DMS153 treated with DMSO at 0.1 percent for 48 hours (cell line): ENCODE results near the gene PCGF5.
A peak's percentile ranks its signal among the peaks of the same experiment; 100 is the strongest.
"Not testable (repeated sequence)": the region's sequence is repeated elsewhere in the genome, so short reads cannot be mapped to it uniquely, and the experiment has no call there.

Source experiments
- DNase-seq: peaks from one replicate; lab custom pipeline; 2025; ENCODE audit not compliant: unreplicated experiment; lab: John Stamatoyannopoulos, UW

PCGF5 gene

DNA sequence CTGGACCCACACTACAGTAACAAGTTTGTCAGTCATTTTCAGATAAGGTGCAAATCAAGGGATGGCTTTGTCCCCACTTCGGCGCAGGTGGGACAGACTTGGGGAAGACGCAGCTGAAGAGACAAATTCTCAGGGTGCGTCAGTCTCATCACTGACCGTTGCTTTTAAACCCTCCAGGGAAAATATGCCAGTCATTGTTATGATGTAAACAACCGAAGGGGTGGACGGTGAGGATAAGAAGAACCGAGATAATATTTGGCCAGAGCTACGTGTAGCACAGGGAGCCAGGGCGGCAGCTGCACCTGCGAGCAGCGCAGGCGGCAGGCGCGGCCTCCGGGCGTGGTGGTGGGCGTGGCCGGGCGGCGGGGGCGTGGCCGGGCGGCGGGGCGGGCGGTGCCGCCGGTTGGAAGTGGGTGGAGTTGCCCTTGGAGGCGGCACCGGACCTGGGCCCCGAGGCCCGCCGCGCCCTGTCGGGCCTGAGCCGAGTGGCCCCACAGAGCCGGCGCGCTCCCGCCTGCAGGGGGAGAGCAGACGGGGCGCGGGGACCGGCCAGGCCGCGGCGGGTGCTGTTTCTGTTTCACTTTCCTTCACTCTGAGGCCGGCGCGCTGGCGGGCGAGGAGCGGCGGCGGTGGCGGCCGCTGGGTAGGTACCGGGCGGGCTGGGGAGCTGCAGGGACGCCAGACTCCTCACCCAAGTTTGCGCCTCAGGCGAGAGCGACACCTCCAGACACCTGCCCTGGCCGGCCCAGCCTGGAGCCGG, at the start of gene PCGF5:
PCGF5 (plus strand) TSS at position 470 of the 760 bp plus-strand sequence. CDS start 2,209 bp downstream, outside the sequence.
- peak; percentile 91 for DNase-seq

DNA sequence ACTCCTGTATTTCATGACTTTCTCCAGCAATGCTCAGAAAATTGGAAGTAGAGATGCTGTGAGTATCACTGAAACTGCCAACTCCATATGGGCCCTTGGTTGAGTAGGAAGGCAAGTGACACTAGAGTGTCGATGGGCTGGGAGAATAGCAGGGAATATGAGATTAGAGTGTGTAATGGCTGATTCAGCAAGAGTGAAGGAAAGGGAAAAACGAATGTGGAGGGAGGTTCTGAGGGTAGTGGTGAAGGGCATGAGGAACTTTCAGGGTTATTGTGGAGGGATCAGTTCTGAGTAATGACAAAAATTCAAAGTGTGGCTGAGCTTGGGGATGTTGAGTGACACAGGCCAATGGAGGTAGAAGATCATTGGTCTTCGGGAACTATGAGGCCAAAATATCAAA, 49.0 kb upstream of the PCGF5 start:
- no peak for DNase-seq

DNA sequence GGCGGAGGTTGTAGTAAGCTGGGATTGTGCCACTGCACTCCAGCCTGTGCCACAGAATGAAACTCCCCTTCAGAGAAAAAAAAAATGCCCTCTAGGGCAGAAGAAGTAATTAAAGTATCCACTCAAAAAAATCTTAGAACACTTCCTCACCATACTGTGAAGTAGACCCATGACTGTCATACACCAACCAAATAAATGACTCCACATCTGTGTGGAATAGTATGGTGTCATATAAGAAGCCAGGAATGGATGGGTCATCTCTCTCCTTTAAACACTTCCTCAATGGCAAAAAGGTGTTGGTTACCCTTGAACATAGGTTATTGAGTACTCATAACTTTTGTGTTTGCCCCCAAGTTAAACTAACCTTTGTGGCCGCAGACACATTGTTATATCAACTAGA, 48.1 kb upstream of the PCGF5 start:
- DNase-seq: no peak

DNA sequence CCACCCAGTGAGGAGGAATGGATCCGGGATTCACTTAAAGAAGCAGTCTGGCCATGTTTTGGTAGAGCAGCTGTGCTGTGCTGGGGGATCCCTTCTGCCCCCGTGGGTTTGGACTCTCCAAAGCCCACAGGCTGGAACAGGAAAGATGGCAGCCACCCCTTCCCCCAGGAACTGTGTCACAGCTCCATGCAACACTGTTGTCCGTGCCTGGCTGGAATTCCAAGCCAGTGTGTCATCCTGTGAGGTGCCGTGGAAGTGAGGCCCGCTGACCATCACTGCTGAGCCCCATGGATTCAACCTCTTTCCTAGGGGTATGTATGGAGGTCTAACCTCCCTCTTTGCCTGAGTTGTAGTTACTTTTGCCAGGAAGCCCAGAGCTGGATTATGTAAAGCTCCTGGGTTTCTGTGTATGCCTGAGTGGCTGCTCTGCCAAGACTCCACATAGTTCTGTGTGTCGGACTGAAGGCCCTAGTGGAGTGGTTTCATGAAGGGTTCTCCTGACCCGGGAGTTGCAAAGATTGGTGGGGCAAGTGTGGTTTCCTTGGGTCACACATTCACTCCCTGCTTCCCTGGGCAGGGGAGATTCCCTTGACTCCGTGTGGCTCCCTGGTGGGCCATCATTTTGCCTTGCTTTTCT, 35.1 kb upstream of the PCGF5 start:
- DNase-seq: no peak

DNA sequence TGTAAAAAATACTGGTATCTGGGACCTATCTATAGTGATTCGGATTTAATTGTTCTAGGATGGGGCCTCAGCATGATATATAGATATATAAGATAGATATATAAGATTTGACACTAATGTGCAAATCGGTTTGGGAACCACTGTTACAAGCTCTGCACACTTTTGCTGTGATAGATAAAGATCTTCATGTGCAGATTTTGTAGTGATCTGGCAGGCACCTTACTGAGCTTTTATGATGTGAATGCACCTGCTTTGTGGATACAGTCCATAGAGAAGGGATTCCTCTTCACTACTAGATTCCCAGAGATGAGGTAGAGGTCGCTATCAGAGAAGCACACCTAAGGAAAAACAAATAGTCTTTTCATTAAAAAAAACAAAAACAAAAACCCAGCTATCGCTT, 33.3 kb upstream of the PCGF5 start:
- DNase-seq: no peak

DNA sequence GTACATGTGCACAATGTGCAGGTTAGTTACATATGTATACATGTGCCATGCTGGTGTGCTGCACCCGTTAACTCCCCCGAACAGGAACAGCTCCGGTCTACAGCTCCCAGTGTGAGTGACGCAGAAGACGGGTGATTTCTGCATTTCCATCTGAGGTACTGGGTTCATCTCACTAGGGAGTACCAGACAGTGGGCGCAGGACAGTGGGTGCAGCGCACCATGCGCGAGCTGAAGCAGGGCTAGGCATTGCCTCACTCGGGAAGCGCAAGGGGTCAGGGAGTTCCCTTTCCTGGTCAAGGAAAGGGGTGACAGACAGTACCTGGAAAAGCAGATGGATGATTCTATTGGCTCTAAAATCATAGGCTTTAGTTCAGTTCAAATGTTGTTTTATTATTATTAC, 32.5 kb upstream of the PCGF5 start:
- DNase-seq: not testable (repeated sequence)

DNA sequence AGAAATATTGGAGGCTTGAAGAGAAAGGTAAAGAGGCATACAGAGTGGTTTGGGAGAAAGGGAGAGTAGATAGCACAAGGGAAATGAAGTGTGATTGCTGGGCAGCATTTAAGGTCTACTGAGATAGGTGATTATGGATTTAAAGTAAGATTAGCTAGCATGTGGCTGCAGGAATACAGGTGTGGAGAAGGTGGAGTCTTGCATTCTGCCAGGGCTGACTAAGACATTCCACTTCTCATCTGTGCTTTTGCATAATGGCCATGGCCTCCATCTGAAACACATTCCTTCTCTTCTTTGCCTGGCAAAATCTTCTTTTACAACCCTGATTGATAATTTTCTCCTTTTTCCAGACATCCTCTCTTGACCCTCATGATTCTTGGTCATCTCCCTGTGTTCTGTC, 31.6 kb upstream of the PCGF5 start:
- no peak for DNase-seq

DNA sequence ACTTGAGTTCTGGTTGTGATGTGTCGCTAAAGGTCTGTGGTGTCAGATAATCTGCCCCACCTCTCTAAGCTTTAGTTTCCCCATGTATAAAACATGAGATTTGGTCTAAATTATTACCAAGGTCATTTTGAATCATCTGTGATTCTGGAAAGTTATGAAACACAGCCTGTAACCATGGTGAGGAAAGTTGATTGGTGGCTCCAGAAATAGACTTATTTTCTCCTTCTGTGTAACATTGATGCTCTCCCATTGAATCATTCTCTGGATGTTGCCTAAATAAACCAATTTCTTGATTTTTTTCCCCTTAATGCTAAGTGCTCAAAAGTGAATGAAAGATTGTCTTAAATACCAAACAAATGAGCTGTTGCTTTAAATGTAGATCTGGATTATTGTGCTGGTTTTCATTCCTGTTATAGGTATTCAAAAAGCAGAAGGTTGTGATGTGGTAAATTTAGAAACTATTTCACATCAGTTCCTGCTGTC, 30.0 kb upstream of the PCGF5 start:
- no peak for DNase-seq

DNA sequence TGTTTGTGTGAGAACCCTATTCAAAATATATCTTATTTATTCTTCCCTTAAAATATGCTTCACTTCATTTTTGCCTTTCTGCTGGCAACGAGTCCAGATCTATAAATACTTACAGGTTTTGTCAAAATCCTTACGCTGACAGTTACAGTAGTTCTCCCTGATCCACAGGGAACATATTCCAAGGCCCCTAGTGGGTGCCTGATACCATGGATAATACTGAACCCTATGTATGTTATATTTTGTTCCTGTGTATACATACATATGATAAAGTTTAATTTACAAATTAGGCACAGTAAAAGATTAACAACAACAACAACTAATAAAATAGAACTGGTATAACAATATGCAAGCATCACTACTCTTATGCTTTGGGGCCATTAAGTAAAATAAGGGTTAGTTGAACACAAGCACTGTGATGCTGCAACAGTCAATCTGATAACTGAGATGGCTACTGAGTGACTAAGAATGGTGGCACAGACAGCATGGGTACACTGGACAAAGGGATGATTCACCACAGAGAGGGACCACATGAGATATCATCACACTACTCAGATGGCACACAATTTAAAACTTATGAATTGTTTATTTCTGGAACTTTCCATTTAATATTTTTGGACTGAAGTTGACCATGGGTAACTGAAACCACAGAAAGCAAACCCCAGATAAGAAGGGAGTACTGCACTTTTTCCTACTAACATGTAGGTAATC, 29.4 kb upstream of the PCGF5 start:
- no peak for DNase-seq

DNA sequence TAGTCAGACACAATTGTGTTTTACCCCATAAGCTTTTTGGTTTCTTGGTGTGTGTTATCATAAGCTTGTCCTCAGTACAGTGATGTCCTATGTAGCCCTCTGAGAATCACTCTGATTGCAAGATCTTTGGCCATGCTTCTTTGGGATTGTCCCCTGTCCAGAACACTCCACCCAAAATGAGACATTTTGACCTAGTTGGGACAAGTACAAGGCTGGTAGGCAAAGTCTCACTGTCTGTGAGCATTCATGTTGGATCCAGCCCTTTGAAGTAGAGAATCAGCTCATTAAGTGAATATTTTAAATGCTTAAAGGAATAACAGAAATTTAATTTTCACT, 28.9 kb upstream of the PCGF5 start:
- DNase-seq: no peak

DNA sequence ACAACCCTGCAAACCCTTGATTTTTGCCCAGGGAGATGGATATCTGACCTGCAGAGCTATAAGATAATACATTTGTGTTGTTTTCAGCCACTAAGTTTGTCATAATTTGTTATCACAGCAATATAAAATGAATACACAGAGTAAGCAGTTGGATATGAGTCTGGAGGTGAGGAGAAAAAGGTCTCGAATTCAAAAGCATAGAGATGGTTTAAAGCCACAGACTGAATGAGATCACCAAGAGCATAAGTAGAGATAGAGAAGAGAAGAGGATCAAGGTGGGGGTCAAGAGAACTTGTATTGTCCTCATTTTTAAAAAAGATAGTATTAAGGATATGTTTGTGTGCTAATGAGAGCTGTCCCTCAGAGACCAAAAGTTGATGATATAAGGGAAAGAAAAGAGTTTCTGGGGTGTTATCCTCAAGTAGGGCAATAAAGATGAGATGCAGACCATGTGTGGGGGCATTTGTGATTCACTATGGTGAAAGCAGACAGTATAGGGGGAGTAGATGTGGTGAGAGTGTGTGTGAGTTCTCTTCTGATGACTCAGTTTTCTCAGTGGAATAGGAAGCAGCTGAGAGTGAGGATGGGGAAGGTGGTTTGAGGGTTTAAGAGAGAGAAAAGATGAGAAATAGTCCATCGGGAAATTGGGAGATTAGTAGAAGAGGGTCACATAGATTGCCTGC, 25.8 kb upstream of the PCGF5 start:
- no peak for DNase-seq

DNA sequence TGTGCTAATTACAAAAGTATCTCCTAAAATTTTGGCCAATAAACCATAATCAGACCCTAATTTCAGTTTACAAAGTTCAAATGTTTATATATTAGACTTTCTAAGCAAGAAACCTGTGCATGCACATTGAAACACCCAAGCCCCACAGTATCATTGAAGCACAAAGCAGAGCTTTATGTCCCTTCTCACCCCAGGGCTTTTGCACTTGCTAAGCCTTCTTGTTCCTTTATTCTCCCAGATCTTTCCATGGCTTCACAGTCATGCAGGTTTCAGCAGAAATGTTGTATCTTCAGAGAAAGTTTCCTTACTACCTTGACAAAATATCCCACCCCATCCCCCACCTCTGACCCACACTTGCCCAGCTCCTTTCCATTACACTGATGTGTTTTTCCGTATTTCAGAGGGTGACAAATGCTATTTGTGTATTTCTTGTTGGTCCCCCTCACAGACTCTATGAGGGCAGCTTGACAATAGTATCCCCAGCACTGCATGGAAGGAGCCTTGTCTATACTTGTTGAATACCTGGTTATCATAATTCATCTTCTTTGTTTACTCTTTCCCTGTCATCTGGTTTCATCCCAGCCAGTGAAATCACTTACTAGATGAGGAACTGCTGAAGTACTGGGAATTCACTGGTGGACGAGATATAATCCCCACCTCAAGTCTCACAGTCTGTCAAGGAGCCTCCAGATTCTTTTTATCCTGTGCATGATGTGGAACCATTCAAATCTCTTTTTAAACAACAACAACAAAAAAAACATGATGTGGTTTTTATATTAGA, 24.0 kb upstream of the PCGF5 start:
- DNase-seq: no peak

DNA sequence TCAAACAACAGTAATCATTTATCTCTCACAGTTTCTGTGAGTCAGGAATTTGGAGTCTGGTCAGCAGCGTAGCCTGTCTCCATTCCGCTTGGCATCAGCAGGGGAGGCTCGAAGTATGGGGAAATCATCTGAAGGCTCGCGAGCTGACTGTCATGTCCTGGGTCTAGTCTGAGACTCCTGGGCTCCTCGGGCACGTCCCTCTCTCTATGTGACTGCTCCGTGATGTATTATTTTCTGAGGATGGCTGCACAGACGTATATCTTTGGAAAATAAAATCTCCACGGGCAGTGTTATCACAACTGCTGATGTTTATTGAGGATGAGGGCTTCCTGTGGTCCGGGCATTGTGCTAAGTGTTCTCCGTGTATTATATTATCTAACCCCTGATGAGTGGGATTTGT, 23.3 kb upstream of the PCGF5 start:
- no peak for DNase-seq

DNA sequence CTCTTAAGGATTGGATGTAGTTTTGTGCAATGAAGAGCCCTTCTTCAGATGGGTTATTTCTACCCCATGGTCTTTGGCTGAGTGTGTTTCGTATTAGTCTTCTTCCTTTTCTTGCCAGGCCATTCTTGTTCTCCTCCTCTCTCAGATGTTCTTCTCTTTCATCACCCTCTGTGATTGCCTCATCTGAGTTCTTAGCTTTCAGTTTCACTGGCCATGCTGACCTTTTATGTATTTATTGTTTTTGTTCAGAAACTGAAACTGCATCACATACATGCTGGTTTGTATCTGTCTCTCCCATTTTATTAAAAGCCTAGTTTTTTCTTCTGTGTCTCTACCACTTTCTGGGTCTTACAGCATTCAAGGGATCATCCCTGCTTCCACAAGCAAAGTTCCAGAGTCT, 21.7 kb upstream of the PCGF5 start:
- no peak for DNase-seq

DNA sequence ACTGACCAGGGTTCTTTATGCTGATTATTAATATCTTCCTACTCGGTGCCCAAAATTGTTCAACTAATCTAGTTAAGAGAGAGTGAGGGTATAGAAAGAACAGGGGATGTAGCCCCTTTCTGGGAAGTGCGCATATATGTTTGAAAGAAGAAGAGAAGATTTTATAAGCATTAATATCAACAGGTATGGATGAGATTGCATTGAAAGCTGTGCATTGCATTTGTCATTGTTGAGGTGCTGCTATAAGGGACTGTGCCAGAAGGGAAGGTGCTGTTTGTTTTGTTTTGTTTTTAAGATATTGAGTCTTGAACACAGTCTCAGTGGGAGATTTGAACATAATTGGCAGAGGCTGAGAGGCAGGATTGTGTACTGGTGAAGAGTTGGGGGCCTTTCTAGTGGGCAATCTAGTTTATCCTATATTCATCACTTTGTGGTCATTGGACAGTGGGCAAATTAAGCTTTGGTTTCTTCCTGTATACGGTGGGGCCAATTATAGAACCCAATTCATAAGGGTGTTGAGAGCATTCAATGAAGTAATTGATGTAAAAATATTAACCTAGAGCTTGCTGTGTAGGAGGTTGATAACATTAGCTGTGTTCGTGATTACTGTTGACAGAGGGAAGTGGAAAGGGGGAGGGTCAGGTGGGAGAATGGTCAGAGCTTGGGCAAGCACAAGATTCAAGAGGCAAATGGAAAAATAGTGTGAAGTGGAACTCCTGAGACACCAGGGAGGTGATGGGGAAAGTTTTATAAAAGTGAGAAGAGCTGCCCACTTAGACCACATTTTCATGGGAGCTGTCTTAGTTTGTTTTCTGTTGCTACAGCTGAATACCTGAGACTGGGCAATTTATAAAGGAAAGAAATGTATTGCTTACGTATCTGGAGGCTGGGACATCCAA, 19.9 kb upstream of the PCGF5 start:
- DNase-seq: no peak

DNA sequence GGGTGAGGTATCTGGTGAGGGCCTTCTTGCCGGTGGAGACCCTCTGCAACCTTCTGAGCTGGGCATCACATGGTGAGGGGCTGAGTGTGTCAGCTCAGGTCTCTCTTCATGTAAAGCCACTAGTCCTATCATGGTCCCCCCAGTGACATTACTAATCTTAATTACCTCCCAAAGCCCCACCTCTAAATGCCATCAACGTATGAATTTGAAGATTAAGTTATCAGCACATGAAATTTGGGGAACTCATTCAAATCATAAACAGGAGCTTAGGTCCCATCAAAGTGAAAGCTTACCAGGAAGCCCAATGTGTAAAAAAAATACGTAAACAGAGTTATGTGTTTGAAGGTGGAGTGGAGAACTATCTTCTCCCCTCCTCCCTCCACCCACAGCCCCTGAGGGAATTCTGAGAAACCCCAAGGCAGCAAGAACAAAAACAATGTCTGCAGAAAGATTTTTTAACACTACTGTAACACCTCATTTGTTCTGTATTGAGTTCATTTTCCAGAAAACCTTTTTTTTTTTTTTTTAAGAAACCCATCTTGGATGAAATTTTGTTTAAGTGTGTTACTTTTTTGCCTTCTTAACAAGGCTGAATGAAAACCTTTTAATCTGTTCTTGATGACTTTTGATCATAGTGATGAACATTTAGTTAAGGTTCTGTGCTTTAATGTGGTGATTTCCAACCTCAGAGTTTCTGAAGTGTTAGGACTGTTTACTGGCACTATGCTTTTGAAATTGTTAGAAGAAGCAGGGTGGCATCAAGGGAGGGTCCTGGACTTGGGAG, 19.1 kb upstream of the PCGF5 start:
- DNase-seq: no peak

DNA sequence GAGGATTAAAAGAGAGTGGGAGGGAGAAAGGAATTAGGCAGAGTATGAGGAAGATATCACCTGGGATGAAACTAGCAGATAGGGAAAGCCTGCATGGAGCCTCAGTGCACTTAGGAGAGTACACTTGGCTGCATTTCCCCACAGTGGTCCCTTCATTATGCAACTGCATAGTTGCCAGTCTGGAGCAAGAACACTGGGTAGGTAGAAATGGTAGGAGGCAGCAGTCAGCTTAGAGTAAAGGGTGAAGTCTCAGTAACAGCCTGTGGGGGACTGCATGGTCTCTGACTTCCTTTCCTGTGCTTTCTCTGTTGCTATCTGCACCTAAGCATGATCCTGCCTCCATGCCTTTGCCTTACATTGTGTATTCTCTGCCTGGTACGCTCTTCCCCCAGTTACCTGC, 14.0 kb upstream of the PCGF5 start:
- no peak for DNase-seq

DNA sequence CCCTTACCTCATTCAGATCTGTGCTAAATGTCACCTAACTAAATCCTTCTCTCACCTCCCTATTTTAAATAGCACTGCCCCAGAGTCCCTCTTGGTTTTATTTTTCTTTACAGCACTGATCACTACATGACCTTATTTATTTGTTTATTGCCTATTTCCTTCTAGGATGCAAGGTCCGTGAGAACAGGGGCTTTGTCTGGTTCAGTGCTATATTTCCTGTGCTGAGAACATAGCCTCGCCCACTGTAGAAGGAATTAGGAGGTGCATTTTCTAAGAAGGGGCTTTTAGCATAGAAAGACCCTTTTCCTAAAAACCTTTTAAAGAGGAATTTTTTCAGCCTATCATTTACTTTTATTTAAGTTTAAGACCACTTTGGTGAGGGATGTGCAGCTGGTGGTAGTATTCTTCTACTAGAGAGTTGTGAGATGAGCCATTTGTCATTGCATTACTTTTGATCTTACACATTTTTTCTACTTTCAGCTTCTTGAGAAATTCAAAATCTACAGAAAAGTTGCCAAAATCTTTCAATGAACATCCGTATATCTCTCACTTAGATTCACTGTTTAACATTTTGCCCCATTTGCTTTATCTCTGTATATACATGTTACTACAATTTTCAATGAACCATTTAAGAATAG, 13.5 kb upstream of the PCGF5 start:
- DNase-seq: no peak

DNA sequence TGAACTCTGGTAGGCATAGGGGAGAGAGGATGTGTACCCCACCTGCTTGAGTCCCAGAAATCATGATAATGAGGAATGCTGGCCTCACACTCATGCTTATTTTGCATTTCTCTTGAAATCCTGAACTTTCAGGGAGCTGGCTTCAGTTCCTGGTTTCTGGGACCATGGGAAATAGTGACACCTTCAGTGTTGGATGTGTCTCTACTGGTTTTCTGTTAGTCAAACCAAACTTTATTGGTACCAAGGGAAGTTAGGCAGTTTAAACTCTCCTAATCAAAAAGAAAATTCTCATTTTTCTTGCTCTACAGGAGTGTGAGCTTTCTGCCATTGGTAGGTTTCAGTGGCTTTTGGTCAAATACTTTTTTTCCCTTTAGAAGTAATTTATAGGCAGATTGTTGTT, 11.8 kb upstream of the PCGF5 start:
- DNase-seq: no peak
